Measurements from ENCODE around the gene ROPN1L. TPM values are rescaled to one million over a fixed set of nuclear protein-coding genes. Genes with fewer than 3 reads are reported as not detected.

ROPN1L gene
- total and polyA plus RNA-seq, 2 donors from 2014 or later, result 1.4 to 1.7 TPM

DNA sequence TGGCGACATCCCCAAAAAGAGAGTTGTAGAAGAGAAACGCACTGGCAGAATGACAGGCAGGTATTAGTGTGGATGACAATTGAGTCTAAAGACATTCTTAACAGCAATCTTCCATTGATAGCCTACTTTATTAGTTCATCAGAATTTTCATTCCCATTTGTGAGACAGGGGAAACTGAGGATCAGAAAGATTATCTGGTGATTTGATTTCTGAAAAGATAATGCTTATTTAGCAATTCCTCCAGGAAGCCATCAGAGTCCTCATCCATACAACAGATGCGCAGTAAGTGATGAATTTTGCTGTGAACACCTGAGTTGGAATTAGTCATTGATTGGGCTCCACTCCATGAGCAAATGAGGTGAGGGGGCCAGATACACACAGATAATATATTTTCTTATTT lies 64.9 kb downstream of the ROPN1L start:
- Histone ChIP-seq H3K4me3 (ENCODE audit: low read length in 3 of 3) (no peak overlapping the region), H3K9ac (ENCODE audit: low read length in 3 of 3) (no peak overlapping the region), H3K4me1 (ENCODE audit: control insufficient read depth in 2 of 3, insufficient read depth in 2 of 3, low read depth in 1 of 3, low read length in 3 of 3) (peaks cover 0 to 21% (median 14%) of the 10 kb centered on the region in 3 donors), H3K36me3 (ENCODE audit: control insufficient read depth in 2 of 3, insufficient read depth in 3 of 3, low read length in 3 of 3) (no peaks in the 10 kb centered on the region), H3K27me3 (ENCODE audit: control insufficient read depth, insufficient read depth, low read length) (no peaks in the 10 kb centered on the region), H3K9me3 (ENCODE audit: control insufficient read depth in 2 of 3, insufficient read depth in 1 of 3, low read length in 3 of 3) (no peaks in the 10 kb centered on the region), H3K27ac (ENCODE audit: low read depth in 2 of 2, low read length in 2 of 2) (no peak overlapping the region)
- intact Hi-C loops (cut with DNase I), result no loop called here
- TF ChIP-seq, protein P1, sequence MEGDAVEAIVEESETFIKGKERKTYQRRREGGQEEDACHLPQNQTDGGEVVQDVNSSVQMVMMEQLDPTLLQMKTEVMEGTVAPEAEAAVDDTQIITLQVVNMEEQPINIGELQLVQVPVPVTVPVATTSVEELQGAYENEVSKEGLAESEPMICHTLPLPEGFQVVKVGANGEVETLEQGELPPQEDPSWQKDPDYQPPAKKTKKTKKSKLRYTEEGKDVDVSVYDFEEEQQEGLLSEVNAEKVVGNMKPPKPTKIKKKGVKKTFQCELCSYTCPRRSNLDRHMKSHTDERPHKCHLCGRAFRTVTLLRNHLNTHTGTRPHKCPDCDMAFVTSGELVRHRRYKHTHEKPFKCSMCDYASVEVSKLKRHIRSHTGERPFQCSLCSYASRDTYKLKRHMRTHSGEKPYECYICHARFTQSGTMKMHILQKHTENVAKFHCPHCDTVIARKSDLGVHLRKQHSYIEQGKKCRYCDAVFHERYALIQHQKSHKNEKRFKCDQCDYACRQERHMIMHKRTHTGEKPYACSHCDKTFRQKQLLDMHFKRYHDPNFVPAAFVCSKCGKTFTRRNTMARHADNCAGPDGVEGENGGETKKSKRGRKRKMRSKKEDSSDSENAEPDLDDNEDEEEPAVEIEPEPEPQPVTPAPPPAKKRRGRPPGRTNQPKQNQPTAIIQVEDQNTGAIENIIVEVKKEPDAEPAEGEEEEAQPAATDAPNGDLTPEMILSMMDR (IDR thresholded peaks at IDR 0.05; ENCODE audit: borderline replicate concordance, extremely low read depth, insufficient read depth), result no peak
- no peak for FAIRE-seq
- DNase-seq, result no peak

DNA sequence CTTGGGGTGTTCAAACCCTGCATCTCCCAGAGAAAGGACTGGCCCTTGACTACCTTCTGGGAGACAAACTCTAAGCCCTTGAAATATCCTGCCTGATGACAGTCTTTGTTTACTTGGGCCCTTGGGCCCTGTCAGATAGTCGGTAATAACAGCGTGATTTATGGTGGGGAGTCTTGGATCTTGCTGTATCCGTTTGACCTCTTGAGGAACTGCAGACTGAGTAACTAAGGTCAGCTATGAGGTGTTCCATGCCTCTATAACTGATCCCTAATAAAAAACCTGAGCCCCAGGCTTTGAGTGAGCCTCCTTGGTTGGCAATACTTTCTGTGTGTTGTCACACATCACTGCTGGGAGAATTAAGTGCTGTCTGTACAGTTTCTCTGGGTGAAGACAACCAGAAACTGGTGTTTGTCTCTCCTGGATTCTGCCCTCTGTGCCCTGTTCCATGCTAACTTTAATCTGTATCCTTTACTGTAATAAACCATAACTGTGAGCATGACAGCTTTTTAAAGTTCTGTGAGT lies 66.0 kb downstream of the ROPN1L start:
- FAIRE-seq (no peak), DNase-seq (peak in 4 of 5 donors; percentile 53 to 79 (median 64))
- Histone ChIP-seq H3K27me3 (ENCODE audit: control insufficient read depth, insufficient read depth, low read length) (no peaks in the 10 kb centered on the region), H3K4me3 (ENCODE audit: low read length in 3 of 3) (no peak overlapping the region), H3K27ac (ENCODE audit: low read depth in 2 of 2, low read length in 2 of 2) (no peak overlapping the region), H3K9me3 (ENCODE audit: control insufficient read depth in 2 of 3, insufficient read depth in 1 of 3, low read length in 3 of 3) (no peaks in the 10 kb centered on the region), H3K4me1 (ENCODE audit: control insufficient read depth in 2 of 3, insufficient read depth in 2 of 3, low read depth in 1 of 3, low read length in 3 of 3) (peaks cover 0 to 22% (median 21%) of the 10 kb centered on the region in 3 donors), H3K9ac (ENCODE audit: low read length in 3 of 3) (no peak overlapping the region), H3K36me3 (ENCODE audit: control insufficient read depth in 2 of 3, insufficient read depth in 3 of 3, low read length in 3 of 3) (no peaks in the 10 kb centered on the region)
- TF ChIP-seq, protein P1 (IDR thresholded peaks at IDR 0.05; ENCODE audit: borderline replicate concordance, extremely low read depth, insufficient read depth), result no peak
- intact Hi-C loops (cut with DNase I), result no loop called here

DNA sequence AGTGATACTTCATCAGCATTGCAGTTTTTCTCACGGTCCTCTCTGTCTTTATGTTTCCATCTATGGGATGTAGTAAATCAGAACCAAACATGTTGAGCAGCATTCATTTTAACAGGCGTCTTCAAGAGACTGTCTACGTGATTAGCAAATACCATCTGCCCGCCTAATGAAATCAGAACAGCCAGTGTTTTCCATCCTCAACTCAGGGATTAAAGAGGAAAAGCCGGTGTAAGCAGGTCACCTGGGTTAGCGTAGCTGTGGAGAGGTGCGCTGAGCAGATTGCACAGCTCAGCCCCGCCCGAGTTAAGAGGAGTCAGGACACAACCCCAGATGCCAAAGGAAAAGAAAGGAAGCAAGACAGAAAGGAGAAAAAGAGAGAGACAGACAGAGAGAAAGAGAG lies 67.9 kb downstream of the ROPN1L start:
- H3K27me3 ChIP-seq (ENCODE audit: control insufficient read depth, insufficient read depth, low read length), result no peaks in the 10 kb centered on the region
- H3K4me3 ChIP-seq (ENCODE audit: low read length in 3 of 3), result no peak overlapping the region
- H3K36me3 ChIP-seq (ENCODE audit: control insufficient read depth in 2 of 3, insufficient read depth in 3 of 3, low read length in 3 of 3), result no peaks in the 10 kb centered on the region
- H3K9me3 ChIP-seq (ENCODE audit: control insufficient read depth in 2 of 3, insufficient read depth in 1 of 3, low read length in 3 of 3), result no peaks in the 10 kb centered on the region
- H3K27ac ChIP-seq (ENCODE audit: low read depth in 2 of 2, low read length in 2 of 2), result no peak overlapping the region
- FAIRE-seq (no peak), DNase-seq (no peak)
- TF ChIP-seq, protein P1 (IDR thresholded peaks at IDR 0.05; ENCODE audit: borderline replicate concordance, extremely low read depth, insufficient read depth), result no peak
- intact Hi-C loops (cut with DNase I), result no loop called here
- no peak overlapping the region for H3K9ac ChIP-seq (ENCODE audit: low read length in 3 of 3)
- peaks cover 0 to 17% (median 14%) of the 10 kb centered on the region in 3 donors for H3K4me1 ChIP-seq (ENCODE audit: control insufficient read depth in 2 of 3, insufficient read depth in 2 of 3, low read depth in 1 of 3, low read length in 3 of 3)
